AG09319 (cell line): ENCODE data around the gene SLC15A3.

ENCODE experiments used
- DNase-seq: peaks from one replicate; pipeline ENCODE4 v3.0.0-alpha.2; 2010; ENCODE audit warnings: low read depth; ENCODE audit errors: extremely low read depth
- TF ChIP-seq, protein P1 (sequence below): IDR thresholded peaks from 2 replicates; pipeline ENCODE4 v1.5.1; 2011; ENCODE audit warnings: low read depth, mild to moderate bottlenecking, inconsistent platforms, low read length, moderate library complexity

SLC15A3 gene

DNA sequence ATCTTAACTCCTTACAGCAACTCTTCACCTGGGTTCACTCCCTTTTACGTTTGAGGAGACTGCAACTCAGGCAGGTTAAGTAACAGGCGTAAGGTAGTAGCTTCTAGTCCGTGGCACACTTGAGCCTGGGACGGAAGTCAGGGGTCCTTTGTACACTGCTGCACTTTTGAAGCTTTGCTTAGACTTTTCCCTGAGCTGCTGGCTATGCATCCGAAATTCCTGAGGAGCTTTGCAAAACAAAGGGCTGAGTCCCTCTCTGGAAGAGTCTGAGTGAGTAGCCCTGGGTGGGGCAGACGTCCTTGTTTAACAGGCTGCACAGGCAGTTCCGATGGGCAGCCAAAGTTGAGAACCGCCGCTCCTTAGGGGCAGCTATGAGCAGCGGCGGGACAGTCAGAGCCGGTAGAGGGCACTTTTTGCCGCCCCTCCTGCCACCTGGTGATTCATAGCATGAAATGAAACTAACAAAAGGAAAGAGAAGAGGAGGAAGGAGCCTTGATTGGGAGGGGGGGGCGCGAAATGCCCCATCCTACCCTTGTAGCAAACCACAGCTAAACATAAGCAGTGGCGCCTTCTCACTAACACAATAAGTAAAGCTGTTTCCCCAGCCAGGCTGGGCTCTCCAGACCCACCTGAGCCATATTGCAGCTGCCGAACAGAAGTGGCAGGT is 36.6 kb downstream of the SLC15A3 start:
- no peak for DNase-seq
- TF ChIP-seq, protein P1, sequence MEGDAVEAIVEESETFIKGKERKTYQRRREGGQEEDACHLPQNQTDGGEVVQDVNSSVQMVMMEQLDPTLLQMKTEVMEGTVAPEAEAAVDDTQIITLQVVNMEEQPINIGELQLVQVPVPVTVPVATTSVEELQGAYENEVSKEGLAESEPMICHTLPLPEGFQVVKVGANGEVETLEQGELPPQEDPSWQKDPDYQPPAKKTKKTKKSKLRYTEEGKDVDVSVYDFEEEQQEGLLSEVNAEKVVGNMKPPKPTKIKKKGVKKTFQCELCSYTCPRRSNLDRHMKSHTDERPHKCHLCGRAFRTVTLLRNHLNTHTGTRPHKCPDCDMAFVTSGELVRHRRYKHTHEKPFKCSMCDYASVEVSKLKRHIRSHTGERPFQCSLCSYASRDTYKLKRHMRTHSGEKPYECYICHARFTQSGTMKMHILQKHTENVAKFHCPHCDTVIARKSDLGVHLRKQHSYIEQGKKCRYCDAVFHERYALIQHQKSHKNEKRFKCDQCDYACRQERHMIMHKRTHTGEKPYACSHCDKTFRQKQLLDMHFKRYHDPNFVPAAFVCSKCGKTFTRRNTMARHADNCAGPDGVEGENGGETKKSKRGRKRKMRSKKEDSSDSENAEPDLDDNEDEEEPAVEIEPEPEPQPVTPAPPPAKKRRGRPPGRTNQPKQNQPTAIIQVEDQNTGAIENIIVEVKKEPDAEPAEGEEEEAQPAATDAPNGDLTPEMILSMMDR: peak; percentile 46

DNA sequence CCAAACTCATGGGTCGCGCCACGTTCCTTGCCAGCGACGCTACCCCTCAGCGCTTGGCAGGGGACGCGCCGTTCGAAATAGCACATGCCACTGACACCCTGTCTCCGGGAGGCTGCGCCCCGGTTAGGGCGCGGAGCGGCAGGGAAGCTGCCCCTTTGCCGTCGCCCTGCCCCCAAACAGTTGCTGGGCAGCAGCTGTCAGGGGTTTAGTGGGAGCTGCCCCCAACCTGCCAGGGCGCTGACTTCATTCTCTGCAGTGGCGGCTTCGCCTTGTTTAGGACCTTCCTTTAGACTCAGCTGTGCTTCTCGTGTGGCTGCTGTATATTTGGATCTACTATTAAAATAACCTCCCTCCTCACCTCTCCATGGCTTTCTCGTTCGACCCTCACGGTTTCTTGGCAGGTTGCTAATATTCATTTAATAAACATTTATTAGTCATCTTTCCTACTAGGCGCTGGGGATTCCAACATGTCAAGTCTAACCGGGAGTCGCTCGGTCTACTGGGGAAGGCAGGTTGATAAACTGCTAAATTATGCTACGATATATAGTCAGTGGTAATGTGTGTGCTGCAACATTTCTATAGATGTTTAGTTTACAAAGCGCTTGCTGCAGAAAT is 37.2 kb downstream of the SLC15A3 start:
- TF ChIP-seq, protein P1: no peak
- DNase-seq: no peak

DNA sequence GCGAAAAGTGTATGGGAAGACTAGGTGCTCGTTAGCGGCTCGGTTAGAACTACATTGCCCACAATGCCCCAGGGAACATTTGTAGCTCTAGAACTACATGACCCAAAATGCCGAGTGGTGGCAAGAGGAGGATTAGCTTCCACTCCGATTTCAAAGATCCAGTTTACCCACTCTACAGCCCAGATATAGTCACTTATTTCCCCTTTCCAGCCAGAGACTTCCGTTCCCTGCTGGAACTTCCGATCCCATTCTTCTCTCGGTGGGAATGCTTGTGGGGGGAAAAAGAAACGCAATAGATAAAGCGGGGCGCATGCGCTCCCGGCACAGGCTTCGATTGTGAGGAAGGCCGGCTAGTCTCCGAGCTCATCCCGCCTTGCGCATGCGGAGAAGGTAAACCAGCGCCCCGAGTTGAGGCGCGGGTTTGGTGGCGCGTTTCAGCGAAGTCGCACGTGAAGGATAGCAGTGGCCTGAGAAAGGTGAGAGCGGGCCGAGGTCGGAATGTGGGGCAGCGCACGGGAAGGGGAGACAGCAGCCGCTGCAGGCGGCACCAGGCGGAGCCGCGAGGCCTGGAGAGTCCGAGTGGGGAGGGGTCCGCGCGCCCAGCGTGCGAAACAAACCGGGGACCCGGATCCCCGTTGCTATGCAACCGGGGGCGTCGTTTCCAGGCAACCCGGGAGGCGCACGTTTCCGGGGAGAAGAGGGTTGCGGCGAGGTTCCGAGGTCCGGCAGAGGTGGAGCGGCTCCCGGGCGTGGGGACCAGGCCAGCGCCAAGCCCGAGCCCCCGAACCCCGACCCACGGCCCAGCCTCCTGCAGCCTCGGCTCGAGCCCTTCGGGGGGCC is 38.0 kb downstream of the SLC15A3 start, which contains the start of gene TMEM109:
TMEM109 (plus strand) TSS at position 366 of the 840 bp plus-strand sequence. CDS start 5,536 bp downstream, outside the sequence.
- TF ChIP-seq, protein P1: no peak
- DNase-seq: peak; percentile 57

DNA sequence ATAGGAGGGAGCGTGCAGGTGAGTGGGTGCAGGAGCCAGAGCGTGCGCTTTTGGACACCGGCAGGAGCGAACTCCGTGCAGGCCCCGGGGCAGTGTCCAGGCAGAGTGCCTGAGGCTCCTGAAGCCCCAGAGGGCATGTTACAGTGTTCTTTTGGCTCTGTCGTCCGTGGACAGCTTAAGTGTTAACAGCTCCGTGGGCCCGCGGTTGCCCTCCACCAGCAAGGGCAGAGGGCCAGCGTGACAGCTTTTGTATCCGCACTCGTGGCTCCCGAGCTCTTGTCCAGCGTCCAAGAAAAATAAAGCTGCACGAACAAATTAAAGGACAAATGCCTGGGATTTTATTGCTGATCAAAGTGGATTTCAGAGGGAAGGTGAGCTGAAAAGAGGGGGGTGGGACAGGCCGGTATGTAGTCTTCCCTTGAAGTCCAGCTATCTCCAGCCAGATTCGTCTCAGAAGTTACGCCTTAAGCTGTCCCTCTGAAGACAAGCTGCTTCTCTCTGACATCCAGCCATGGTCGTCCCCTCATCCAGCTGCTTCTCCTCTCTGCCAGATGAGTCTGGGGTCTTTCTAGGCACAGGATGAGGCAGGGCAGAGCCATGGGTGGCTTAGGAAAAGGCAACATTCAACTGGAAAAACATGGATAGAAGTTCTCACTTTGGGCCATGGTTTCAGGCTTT is 39.0 kb downstream of the SLC15A3 start:
- DNase-seq: no peak
- TF ChIP-seq, protein P1: no peak

DNA sequence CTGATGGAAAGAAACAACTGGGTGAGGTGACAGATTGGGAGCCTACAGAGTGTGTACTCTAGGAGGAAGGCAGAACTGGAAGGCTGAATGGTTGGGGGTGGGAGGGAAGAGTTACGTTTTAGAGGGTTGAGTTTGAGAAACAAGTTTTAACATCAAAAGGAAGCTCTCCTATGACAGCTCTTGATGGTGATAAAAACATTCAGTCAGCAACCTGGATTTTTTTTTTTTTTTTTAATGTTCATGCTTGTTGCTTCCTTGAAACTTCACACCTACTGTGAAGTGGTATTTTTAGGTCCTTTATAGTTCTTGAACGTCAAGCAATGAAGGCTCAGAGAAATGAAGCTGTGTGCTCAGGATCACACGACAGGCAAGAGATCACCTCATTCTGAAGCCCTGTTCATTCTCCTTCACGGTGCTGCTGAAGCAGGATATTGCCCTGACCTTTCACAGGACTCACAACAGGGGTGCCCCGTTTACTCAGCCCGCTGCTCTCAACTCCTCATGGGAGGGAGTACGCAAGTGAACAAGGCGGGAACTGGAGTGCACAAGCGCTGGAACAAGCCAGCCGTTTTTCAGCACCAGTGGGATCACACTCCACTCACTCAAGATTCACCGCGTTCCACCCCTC is 39.6 kb downstream of the SLC15A3 start:
- TF ChIP-seq, protein P1: no peak
- DNase-seq: no peak

DNA sequence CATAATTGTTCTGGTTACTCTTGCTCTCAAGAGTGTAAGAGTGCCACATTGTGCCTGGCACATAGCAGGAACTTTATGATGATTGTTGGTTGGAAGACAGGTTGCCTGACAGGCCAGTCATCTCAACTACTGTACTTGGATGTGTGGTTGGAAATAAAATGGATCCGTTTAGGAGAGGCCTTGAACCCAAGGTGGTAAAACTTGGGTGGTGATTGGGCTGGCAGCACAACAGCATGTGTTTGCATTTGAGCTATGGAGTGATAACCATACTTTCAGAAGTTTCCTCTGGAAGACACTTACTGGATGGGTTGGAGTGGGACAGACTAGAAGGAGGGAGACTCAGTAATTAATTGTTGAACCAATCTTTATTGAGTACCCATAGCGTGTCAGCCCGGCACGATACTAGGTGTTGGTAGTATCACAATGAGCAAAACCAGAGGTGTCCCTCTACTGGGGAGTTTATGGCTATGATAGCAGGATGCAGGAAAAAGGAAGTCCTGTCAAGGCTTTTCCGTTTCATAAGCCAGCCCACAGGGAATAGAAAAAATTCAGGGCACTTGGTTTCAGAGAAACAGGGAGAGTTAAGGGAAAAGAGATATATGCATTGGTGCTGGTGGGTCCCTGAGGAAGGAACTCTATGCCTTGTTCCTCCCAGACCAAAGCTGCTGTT is 41.1 kb downstream of the SLC15A3 start:
- TF ChIP-seq, protein P1: no peak
- DNase-seq: no peak
